ENCODE results near the gene BPIFA1.

The BPIFA1 gene

DNA sequence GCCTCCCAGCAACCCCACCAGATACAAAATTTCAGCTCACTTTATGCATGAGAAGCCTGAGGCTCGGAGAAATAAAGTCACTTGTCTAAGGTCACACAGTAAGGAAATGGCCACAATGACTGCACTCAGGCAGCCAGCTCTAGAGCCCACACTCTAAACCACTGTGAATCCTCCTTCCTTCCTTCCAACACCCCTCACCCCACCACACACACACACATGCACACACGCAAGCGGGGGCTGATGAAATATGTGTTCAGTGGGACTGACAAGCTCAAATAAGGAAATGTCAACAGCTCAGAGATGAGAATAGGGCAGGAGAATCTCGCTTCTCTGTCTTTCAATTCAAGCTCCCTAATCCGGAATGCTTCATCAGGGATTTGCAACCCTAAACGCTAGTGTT is 6.0 kb upstream of the BPIFA1 start:
- Histone ChIP-seq H3K27me3 (ENCODE audit: insufficient read depth, low read length) (peaks cover 4% of the 10 kb centered on the region; the same call in 1 of the 2 replicates), H4K20me1 (ENCODE audit: insufficient read depth, low read length) (no peaks in the 10 kb centered on the region), H3K79me2 (ENCODE audit: insufficient read depth, low read length) (no peaks in the 10 kb centered on the region), H3K36me3 (ENCODE audit: insufficient read depth, low read length) (no peaks in the 10 kb centered on the region), H3K27ac (ENCODE audit: low read depth, low read length, poor library complexity, severe bottlenecking) (no peak overlapping the region), H3K9me2 (ENCODE audit: low read depth, low read length) (no peaks in the 10 kb centered on the region), H3K4me1 (ENCODE audit: insufficient read depth, low read length, severe bottlenecking) (no peaks in the 10 kb centered on the region), H2AFZ (ENCODE audit: low read length) (no peak overlapping the region), H3K4me3 (ENCODE audit: low read depth, low read length, poor library complexity, severe bottlenecking) (no peak overlapping the region), H3K9ac (ENCODE audit: low read length) (no peak overlapping the region), H3F3A (ENCODE audit: insufficient read depth, low read length) (no peaks in the 10 kb centered on the region), H3K4me2 (ENCODE audit: low read length) (no peak overlapping the region), H3K9me3 (ENCODE audit: low read length) (no peaks in the 10 kb centered on the region)
- TF ChIP-seq, protein P1, sequence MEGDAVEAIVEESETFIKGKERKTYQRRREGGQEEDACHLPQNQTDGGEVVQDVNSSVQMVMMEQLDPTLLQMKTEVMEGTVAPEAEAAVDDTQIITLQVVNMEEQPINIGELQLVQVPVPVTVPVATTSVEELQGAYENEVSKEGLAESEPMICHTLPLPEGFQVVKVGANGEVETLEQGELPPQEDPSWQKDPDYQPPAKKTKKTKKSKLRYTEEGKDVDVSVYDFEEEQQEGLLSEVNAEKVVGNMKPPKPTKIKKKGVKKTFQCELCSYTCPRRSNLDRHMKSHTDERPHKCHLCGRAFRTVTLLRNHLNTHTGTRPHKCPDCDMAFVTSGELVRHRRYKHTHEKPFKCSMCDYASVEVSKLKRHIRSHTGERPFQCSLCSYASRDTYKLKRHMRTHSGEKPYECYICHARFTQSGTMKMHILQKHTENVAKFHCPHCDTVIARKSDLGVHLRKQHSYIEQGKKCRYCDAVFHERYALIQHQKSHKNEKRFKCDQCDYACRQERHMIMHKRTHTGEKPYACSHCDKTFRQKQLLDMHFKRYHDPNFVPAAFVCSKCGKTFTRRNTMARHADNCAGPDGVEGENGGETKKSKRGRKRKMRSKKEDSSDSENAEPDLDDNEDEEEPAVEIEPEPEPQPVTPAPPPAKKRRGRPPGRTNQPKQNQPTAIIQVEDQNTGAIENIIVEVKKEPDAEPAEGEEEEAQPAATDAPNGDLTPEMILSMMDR (IDR thresholded peaks at IDR 0.05; ENCODE audit: low read length), result no peak

- no peaks in the 10 kb centered on the region for H3K9me2 ChIP-seq (ENCODE audit: low read depth, low read length)
- no peaks in the 10 kb centered on the region for H3K9me3 ChIP-seq (ENCODE audit: low read length)
- no peaks in the 10 kb centered on the region for H3K4me1 ChIP-seq (ENCODE audit: insufficient read depth, low read length, severe bottlenecking)
- no peaks in the 10 kb centered on the region for H4K20me1 ChIP-seq (ENCODE audit: insufficient read depth, low read length)
- H3K36me3 ChIP-seq (ENCODE audit: insufficient read depth, low read length), result no peaks in the 10 kb centered on the region
- no peak overlapping the region for H3K9ac ChIP-seq (ENCODE audit: low read length)
- no peaks in the 10 kb centered on the region for H3K79me2 ChIP-seq (ENCODE audit: insufficient read depth, low read length)
- no peak overlapping the region for H3K4me2 ChIP-seq (ENCODE audit: low read length)
- H2AFZ ChIP-seq (ENCODE audit: low read length), result no peak overlapping the region
- H3F3A ChIP-seq (ENCODE audit: insufficient read depth, low read length), result no peaks in the 10 kb centered on the region
- H3K27ac ChIP-seq (ENCODE audit: low read depth, low read length, poor library complexity, severe bottlenecking), result no peak overlapping the region
- 0 out of 2 replicates have a peak, but pooled peaks cover 4% of the 10 kb centered on the region for H3K27me3 ChIP-seq (ENCODE audit: insufficient read depth, low read length)
- no peak overlapping the region for H3K4me3 ChIP-seq (ENCODE audit: low read depth, low read length, poor library complexity, severe bottlenecking)
- TF ChIP-seq, protein P1 (IDR thresholded peaks at IDR 0.05; ENCODE audit: low read length), result no peak
- TF ChIP-seq EZH2 (IDR thresholded peaks at IDR 0.05; ENCODE audit: borderline replicate concordance, low read length), result no peak
Measured at GRCh38 chr20:33231237-33231636, 4.6 kb upstream of the BPIFA1 start.

DNA sequence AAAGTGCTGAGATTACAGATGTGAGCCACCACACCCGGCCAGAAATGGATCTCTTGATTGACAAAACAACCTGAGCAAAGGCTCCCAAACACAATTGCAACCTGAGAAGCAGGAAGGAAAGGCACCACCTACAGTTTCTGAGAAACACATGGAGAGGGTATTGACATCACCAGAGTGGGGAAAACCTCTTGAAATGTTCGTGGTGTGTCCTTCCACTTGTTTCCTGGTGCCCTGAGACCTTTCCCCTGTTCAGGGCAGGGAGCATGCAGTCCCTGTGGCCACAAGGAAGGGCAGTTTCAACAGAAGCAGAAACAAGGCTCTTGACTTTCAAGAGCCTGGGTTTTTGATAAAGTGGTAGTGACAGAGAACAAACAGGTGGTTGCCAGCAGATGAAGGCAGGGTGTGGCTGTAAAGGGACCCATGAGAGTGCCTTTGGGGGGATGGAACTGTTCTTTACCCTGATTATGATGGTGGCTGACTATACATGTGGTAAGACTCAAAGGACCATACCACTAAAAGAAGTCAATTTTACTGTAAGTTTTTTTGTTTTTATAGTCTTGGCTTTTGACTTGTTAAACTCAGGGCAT is 3.2 kb upstream of the BPIFA1 start:
- Histone ChIP-seq H2AFZ (ENCODE audit: low read length) (no peak overlapping the region), H3K4me1 (ENCODE audit: insufficient read depth, low read length, severe bottlenecking) (no peaks in the 10 kb centered on the region), H3K27ac (ENCODE audit: low read depth, low read length, poor library complexity, severe bottlenecking) (no peak overlapping the region), H3K4me3 (ENCODE audit: low read depth, low read length, poor library complexity, severe bottlenecking) (no peak overlapping the region), H3K9me3 (ENCODE audit: low read length) (no peaks in the 10 kb centered on the region), H3K4me2 (ENCODE audit: low read length) (no peak overlapping the region), H3K79me2 (ENCODE audit: insufficient read depth, low read length) (no peaks in the 10 kb centered on the region), H3K27me3 (ENCODE audit: insufficient read depth, low read length) (0 out of 2 replicates have a peak, but pooled peaks cover 4% of the 10 kb centered on the region), H3K36me3 (ENCODE audit: insufficient read depth, low read length) (no peaks in the 10 kb centered on the region), H3K9ac (ENCODE audit: low read length) (no peak overlapping the region), H3F3A (ENCODE audit: insufficient read depth, low read length) (no peaks in the 10 kb centered on the region), H4K20me1 (ENCODE audit: insufficient read depth, low read length) (no peaks in the 10 kb centered on the region), H3K9me2 (ENCODE audit: low read depth, low read length) (no peaks in the 10 kb centered on the region)
- TF ChIP-seq EZH2 (IDR thresholded peaks at IDR 0.05; ENCODE audit: borderline replicate concordance, low read length), result no peak
- TF ChIP-seq, protein P1 (IDR thresholded peaks at IDR 0.05; ENCODE audit: low read length), result no peak

Data from OCI-LY1 (cell line).